Loucy (cell line): ENCODE data around the gene UGP2.

ENCODE experiments used
- H2AFZ ChIP-seq: fragments of 200-600 bp; sonication (generic); 2 replicates; pipeline ENCODE4 v1.6.0; 2016; ENCODE audit warnings: antibody characterized with exemption, mild to moderate bottlenecking, low read length, moderate library complexity
- H3F3A ChIP-seq: fragments of 200-600 bp; 2 replicates; pipeline ENCODE4 v1.6.0; 2016; ENCODE audit warnings: antibody characterized with exemption, low read depth, mild to moderate bottlenecking
- H3K27me3 ChIP-seq: fragments of 200-600 bp; sonication (generic); 2 replicates; pipeline ENCODE4 v1.6.1; 2014; ENCODE audit warnings: low read length, mild to moderate bottlenecking; ENCODE audit not compliant: insufficient read depth, poor library complexity, severe bottlenecking
- H3K36me3 ChIP-seq: fragments of 200-600 bp; sonication (generic); 2 replicates; pipeline ENCODE4 v1.6.1; 2016; ENCODE audit warnings: low read length; ENCODE audit not compliant: insufficient read depth
- H3K4me1 ChIP-seq: fragments of 200-600 bp; sonication (generic); 2 replicates; pipeline ENCODE4 v1.5.1; 2014; ENCODE audit warnings: low read length, mild to moderate bottlenecking; ENCODE audit not compliant: insufficient read depth, poor library complexity, severe bottlenecking
- H3K4me2 ChIP-seq: fragments of 200-600 bp; sonication (generic); 2 replicates; pipeline ENCODE4 v1.6.0; 2014; ENCODE audit warnings: antibody characterized with exemption, low read length, low read depth, mild to moderate bottlenecking; ENCODE audit not compliant: poor library complexity, severe bottlenecking
- H3K4me3 ChIP-seq: fragments of 200-600 bp; sonication (generic); 2 replicates; pipeline ENCODE4 v1.5.1; 2014; ENCODE audit warnings: low read length, mild to moderate bottlenecking, mixed read lengths; ENCODE audit not compliant: poor library complexity, severe bottlenecking
- H3K79me2 ChIP-seq: fragments of 200-600 bp; sonication (generic); 2 replicates; pipeline ENCODE4 v1.6.1; 2014; ENCODE audit warnings: low read length; ENCODE audit not compliant: insufficient read depth
- H3K9ac ChIP-seq: fragments of 200-600 bp; sonication (generic); 2 replicates; pipeline ENCODE4 v1.6.0; 2014; ENCODE audit warnings: mild to moderate bottlenecking, low read depth, low read length, moderate library complexity; ENCODE audit not compliant: poor library complexity, severe bottlenecking
- H3K9me2 ChIP-seq: fragments of 200-600 bp; sonication (generic); replicated peaks from 2 replicates; pipeline ENCODE4 v1.6.1; 2016; ENCODE audit warnings: low read depth, low read length, mixed read lengths
- H3K9me3 ChIP-seq: fragments of 200-600 bp; sonication (generic); 2 replicates; pipeline ENCODE4 v1.6.1; 2014; ENCODE audit warnings: mild to moderate bottlenecking, antibody characterized with exemption, low read length, low read depth; ENCODE audit not compliant: insufficient read depth
- H4K20me1 ChIP-seq: fragments of 200-600 bp; sonication (generic); 2 replicates; pipeline ENCODE4 v1.6.0; 2014; ENCODE audit warnings: antibody characterized with exemption, low read length, mild to moderate bottlenecking; ENCODE audit not compliant: insufficient read depth, poor library complexity, severe bottlenecking
- EZH2phosphoT487 ChIP-seq: fragments of 200-600 bp; IDR thresholded peaks from 2 replicates; pipeline ENCODE4 v1.6.1; 2018; ENCODE audit warnings: antibody characterized with exemption, mild to moderate bottlenecking, moderate library complexity, borderline replicate concordance
- TF ChIP-seq, protein P1 (sequence below): fragments of 200-600 bp; sonication (generic); conservative IDR thresholded peaks from 2 replicates; pipeline ENCODE4 v1.5.1; 2014; ENCODE audit warnings: mild to moderate bottlenecking, antibody characterized with exemption, low read length

Gene UGP2

DNA sequence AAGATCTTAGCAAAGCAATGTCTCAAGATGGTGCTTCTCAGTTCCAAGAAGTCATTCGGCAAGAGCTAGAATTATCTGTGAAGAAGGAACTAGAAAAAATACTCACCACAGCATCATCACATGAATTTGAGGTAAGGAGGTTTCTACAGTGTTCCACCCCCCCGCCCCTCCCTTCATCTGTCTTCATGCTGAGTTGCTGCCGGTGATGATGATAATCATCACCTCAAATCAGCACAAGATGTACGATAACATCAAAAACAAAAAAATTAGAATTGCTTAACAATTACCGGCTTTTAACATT is 14.6 kb downstream of the UGP2 start:
- Histone ChIP-seq H3K79me2 (peaks cover 68% of the 10 kb centered on the region), H2AFZ (no peak overlapping the region)
- TF ChIP-seq, protein P1, sequence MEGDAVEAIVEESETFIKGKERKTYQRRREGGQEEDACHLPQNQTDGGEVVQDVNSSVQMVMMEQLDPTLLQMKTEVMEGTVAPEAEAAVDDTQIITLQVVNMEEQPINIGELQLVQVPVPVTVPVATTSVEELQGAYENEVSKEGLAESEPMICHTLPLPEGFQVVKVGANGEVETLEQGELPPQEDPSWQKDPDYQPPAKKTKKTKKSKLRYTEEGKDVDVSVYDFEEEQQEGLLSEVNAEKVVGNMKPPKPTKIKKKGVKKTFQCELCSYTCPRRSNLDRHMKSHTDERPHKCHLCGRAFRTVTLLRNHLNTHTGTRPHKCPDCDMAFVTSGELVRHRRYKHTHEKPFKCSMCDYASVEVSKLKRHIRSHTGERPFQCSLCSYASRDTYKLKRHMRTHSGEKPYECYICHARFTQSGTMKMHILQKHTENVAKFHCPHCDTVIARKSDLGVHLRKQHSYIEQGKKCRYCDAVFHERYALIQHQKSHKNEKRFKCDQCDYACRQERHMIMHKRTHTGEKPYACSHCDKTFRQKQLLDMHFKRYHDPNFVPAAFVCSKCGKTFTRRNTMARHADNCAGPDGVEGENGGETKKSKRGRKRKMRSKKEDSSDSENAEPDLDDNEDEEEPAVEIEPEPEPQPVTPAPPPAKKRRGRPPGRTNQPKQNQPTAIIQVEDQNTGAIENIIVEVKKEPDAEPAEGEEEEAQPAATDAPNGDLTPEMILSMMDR = no peak
- no peak for TF ChIP-seq EZH2phosphoT487

DNA sequence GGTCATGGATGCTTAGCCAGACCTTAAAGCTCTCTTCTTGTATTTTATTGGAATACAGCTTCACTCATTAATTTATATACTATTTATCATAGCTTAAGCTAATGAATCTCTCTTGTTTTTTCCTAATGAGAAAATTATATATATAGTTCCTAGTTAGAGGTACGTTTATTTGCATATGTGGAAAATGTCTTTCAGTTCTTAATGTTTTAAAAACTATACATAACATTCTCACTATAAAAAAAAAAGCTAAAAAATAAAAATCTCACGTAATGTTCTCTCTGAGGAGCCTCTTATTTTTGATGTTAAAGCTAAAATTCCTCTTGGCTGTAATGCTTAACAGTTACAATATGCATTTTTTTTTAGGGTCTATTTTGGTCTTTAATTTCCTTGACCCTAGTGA is 16.6 kb downstream of the UGP2 start:
- peaks cover 9% of the 10 kb centered on the region for H4K20me1 ChIP-seq
- peaks cover 48% of the 10 kb centered on the region for H3K79me2 ChIP-seq
- H3F3A ChIP-seq = 0 out of 2 replicates have a peak, but pooled peaks cover 5% of the 10 kb centered on the region
- peaks cover 52% of the 10 kb centered on the region for H3K36me3 ChIP-seq
- H3K9me2 ChIP-seq = no peaks in the 10 kb centered on the region
- H3K4me1 ChIP-seq = peaks cover 36% of the 10 kb centered on the region
- no peaks in the 10 kb centered on the region for H3K9me3 ChIP-seq
- H2AFZ ChIP-seq = no peak overlapping the region
- H3K9ac ChIP-seq = no peak overlapping the region
- H3K27me3 ChIP-seq = no peaks in the 10 kb centered on the region
- H3K4me3 ChIP-seq = no peak overlapping the region
- no peak for TF ChIP-seq EZH2phosphoT487
- TF ChIP-seq, protein P1 = no peak
- no peak overlapping the region for H3K4me2 ChIP-seq

More for the DNA sequence above, 14.6 kb downstream of the UGP2 start:
- 0 out of 2 replicates have a peak, but pooled peaks cover 5% of the 10 kb centered on the region for H3F3A ChIP-seq
- H3K27me3 ChIP-seq = no peaks in the 10 kb centered on the region
- H3K9ac ChIP-seq = peak overlapping the region; percentile 67
- peaks cover 31% of the 10 kb centered on the region for H3K36me3 ChIP-seq
- H3K4me3 ChIP-seq = peak overlapping the region; percentile 44
- H3K4me1 ChIP-seq = peaks cover 56% of the 10 kb centered on the region
- H3K9me3 ChIP-seq = no peaks in the 10 kb centered on the region
- H3K4me2 ChIP-seq = peak overlapping the region; percentile 66
- peaks cover 8% of the 10 kb centered on the region for H4K20me1 ChIP-seq
- no peaks in the 10 kb centered on the region for H3K9me2 ChIP-seq

DNA sequence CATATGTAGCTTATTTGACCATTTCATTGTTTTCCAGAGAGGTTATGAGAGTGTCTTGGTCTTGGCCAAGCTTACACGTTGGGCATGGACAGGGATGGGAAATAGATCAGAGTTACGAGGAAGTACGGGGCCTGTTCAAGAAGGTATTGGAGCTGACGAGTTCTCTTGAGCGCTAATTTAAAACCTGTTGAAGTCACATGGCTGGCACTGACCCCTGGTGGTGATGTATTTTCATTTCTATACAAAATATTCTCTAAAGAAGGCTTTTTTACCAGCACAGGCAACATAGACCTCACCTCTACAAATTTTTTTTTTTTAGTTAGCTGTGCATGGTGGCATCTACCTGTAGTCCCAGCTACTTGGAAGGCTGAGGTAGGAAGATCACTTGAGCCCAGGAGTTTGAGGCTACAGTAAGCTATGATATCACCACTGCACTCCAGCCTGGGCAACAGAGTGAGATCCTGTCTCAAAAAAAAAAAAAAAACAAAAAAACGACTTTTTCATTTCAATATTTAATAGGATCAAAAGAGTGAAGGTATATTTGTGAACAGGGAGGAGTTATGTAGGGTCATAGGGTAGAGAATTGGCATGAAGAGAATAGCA is 19.6 kb downstream of the UGP2 start:
- TF ChIP-seq, protein P1 = peak; percentile 72
- no peak for TF ChIP-seq EZH2phosphoT487
- Histone ChIP-seq H3K79me2 (peaks cover 24% of the 10 kb centered on the region; the same call in 1 of the 2 replicates), H3K4me3 (no peak overlapping the region), H3K9me3 (no peaks in the 10 kb centered on the region), H2AFZ (no peak overlapping the region), H3K4me2 (no peak overlapping the region), H4K20me1 (peaks cover 5% of the 10 kb centered on the region), H3K4me1 (peaks cover 6% of the 10 kb centered on the region), H3K9me2 (no peaks in the 10 kb centered on the region), H3K27me3 (no peaks in the 10 kb centered on the region), H3K9ac (no peak overlapping the region), H3F3A (no peaks in the 10 kb centered on the region), H3K36me3 (peaks cover 76% of the 10 kb centered on the region)
